HPDE6-E6E7 (cell line): Measurements from ENCODE around the gene TASOR2.

Experiments used
- DNase-seq: peaks from one replicate; pipeline ENCODE4 v3.0.0; 2011; ENCODE audit warnings: missing footprints; ENCODE audit errors: extremely low spot score

Gene TASOR2, protein sequence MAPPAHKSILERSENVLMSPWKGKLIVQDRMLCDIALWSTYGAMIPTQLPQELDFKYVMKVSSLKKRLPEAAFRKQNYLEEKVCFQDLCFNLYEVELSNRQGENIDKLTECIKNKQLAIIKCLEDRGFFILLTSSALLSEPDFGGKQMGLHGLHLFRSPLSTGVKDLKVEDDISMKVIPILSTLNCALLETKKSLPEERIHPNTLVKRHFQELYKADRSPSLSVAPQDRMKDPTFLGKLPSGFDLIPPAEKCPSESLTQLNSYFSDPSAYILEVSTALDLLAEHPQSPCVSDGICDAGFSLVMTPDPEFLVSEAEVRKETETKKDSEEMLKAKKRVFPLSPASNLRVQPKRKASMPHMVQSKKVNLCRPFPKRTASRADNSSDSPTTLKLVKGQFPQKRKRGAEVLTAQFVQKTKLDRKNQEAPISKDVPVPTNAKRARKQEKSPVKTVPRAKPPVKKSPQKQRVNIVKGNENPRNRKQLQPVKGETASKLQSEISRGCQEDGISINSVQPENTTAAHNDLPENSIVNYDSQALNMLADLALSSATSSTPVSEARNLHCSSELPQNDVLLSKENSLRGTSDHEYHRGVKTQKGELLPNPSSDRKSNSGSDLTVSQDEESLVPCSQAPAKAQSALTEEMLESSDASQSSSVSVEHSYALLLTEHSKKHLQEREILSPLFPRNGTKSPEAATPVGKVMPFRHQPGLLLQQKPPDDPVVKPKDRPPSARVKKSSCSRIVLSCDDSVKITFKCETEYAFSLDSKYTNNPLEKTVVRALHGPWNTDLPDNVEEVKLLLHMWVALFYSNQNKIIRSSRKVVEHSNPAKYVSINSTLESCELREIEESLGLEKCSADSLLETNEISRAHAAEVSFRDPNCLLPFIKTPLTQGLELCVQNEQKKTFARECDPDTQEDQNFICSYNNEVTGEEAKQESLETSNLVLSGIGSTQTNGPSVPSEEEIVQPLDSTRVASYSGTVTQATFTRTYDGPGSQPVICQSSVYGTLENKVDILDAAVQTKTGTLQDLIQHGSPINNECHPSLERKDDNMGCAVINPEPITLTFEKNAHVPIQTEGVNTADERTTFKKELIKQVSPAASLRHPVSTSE (N-terminal part only)

DNA sequence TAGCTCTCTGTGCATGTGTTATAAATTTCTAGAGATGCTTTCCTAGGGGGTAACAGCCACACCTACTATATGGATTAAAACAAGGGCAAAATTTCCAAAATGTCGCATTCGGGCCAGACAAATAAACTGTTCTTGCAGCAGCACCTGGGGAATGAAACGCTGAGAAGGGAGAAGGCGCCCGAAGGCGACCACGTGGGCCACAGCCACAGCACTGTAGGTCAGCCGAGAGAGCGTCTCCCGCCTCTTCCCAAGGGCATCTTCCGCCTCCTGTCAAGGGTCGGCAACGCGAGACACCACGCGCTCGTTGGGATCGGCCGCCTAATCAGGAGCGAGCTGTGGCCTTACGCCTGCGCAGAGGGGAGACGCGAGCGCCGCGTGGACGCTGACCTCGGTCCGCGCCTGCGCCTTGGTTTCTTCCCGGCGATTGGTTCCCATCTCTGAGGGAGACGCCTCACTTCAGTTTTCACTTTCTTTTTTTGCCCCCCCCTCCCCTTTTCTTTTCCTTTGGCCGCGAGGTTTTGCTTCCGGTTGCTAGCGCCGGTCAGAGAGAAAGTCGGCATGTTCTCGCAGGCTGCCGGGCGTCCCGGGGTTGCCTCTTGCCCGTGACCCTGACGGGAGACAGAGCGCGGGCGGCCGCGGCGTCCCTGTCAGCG, at the start of gene TASOR2:
Gene TASOR2 (plus strand): TSS at position 521 of the 653 bp plus-strand sequence. CDS start 35,805 bp downstream, outside the sequence.
- DNase-seq: peak; percentile 67

DNA sequence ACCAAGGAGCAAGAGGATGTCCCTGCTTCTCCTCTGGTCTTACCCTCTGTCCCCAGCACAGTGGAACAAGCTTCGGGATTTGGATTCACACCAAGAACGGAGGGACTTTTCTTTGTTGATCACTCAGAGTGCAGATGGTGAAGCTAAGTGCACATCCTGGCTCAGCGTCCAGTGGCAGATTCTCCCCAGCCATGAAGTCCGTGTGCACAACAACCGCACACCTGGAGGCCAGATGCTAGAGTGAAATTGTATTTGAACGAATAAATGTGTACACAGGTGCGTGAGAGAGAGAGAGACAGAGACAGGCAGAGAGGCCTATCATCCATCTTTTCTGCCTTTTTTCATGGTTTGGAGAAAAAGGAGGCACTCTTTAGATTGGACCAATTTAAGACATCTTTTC, 49.7 kb upstream of the TASOR2 start:
- no peak for DNase-seq

DNA sequence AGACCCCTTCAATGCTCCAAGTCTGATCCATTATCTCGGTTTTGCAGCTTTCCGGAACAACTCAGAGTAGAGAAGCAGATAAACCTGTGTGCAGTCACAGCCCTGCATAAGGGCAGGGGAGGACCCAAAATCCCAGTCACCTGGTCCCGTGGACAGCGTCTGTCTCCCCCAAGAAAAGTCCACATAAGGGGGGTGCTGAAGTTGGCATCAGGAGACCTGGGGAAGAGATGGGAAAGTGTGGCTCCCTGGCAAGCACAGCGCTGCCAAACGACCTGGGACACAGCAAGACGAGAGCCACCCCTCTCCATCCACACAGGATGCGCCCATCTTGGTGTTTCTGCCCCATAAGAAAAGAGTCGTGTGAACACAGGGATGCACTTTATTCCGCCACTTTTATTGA, 46.1 kb upstream of the TASOR2 start:
- no peak for DNase-seq

DNA sequence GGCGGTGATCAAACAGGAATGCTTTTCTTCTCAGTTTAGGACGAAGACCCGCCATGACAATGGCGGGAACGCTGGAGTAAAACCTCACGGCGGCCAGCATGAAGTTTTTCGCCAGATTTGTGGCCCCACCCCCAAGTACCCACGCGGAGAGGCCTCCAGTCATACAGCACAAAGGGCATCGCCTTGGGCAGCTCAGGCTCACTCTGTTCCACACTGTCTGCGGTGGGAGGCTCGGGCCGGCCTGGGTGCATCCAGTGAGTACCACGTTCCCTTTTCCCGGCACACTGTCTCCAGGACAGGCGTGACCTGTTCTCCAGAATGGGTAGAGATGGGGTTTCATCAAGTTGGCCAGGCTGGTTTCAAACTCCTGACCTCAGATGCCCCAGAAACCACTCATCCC, 45.6 kb upstream of the TASOR2 start:
- DNase-seq: no peak

DNA sequence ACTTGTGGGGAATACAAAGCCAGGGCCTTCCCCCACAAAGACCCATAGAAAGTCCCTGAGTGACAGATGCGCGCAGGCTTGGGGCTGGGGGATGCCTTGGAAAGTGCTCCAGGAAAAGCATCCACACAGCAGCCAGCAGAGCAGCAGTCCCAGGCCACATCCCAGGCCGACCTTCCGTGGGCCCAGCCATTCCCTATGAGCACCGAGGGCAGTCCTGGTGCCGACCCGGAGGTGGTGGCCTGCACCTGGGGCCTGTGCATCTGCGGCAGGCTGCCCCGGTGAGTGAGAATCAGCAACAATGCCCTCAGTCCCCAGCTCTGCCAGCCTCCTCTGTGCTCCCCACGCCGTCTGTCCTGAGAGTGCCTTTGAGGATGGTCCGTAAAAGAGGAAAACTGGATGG, 44.6 kb upstream of the TASOR2 start:
- DNase-seq: no peak

DNA sequence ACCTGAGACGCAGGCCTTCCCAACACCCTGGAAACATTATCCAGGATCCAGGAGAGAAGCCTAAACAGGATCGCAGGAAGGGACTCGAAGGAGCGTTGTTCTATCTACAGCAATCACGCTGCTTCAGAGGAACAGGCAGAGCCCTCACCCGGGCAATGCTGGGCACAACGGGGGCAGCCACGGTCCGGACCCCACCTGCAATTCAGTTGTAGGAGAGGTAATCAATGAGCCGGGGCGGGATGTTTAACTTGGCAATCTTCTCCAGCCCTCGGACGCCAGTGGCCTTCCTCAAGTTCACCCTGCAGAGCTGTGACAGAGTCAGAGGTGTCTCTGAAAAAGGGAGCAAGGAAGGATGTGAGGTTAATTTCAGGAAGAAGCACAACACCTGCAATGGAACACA, 44.1 kb upstream of the TASOR2 start:
- no peak for DNase-seq

DNA sequence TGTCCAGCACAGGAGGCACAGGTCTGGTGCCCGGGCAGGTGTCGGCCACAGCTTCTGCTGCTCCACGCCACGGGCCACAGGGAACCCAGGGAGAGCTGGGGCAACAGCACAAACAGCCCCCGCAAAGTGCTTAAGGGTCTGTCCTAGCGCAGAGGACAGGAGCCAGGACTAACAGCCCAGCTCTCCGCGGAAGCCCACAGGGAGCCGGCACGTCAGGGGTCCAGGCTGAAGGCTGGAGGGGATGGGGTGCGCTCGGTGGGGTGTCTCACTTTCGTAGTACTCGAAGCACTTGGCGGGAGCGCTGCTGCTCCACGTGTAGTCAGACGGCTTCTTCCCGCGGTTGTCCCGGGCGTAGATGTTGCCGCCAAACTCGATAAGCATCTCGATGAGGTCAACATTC, 43.1 kb upstream of the TASOR2 start:
- no peak for DNase-seq

DNA sequence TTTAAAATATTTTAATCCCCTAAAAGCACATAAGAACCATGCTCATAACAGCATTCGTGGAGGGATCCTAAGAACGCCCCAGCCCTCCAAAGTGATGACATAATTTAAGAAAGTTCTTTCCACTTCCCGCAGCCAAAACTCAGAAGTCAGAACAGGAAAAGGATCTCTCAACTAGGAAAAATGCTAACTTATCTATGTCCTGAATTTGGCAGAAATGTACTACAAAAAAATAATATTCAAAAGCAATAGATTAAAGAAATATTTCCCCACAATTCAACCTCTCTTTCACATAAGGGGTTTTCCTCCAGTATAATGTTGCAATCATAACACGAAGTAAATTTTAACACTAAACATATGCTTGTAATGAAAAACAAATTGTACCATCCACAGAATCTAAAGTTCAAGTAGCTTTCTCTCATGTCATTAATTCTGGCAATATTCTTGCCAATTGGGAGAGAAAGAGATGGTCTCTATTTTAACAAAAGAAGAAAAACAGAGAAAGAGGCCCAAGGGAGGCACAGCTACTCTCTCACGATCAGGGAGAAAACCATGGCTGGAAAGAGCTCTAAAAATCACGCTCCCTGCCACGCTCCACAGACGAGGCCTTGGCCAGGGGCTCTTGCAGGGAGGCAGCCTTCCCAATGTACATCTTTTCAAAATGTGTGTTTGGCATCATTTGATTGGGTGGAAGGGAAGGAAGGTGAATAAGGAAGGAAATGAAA, 41.1 kb upstream of the TASOR2 start:
- DNase-seq: no peak

DNA sequence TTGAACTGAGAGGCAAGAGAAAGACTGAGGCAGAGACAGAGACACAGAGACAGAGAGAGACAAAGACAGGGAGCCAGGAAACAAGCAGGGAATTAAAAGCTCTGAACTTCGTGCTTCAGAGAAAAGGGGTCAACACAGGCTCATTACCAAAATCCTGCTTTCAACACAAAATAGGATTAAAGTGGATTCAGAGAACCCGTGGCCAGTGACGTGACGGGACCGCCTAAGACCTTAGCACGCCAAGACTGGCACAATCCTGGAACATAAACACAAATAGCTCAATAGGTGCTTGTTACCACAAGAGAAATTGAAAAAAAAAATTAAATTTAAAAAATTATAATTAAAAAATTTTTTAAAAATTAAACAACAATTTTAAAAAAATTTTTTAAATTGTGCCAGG, 39.7 kb upstream of the TASOR2 start:
- no peak for DNase-seq

DNA sequence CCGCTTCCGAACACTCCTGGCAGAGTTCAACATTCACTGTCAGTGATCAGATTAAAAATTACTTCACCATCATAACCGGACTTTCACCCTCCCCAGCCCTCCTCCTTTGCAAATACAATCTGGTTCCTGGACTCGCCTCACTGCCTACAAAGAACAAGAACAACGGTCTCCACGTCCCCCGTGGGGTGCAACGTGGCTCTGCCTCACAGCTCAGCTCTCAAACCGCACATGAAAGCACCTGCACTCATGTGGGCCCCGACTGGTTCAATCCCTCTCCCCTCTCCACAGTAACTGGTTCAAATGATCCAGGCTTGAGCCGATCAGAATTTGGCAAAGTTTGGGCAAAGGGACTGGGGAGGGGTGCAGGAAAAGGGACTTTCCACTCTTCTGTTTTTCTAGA, 39.3 kb upstream of the TASOR2 start:
- DNase-seq: no peak

DNA sequence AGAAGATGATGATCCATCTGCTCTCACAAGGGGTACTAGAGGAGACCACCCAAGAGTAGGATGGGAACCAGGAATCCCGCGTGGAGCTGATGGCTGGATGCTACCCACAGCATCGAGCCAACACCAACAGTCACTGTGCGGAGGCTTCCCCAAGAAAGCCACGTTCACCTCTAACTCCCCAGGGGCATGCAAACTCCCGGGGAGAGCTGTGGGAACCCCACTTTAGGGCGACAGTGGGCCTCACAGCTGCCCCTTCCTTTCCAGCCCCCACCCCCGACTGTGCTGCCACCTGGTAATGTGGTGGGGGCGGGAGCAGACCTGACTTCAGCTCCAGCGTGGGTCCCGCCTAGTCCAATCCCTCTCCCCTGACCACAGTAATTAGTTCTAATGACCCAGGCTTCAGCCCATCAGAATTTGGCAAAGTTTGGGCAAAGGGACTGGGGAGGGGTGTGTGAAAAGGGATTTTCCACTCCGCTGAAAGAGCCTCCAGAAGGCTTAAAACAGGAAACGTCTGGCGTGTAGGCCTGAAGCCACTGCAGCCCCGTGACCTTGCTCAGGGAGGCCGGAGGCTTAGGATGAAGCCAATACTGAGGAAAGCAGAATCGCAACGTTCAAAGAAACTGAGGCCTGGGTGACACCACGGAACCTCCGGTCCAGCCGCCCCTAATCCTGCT, 38.6 kb upstream of the TASOR2 start:
- DNase-seq: no peak

DNA sequence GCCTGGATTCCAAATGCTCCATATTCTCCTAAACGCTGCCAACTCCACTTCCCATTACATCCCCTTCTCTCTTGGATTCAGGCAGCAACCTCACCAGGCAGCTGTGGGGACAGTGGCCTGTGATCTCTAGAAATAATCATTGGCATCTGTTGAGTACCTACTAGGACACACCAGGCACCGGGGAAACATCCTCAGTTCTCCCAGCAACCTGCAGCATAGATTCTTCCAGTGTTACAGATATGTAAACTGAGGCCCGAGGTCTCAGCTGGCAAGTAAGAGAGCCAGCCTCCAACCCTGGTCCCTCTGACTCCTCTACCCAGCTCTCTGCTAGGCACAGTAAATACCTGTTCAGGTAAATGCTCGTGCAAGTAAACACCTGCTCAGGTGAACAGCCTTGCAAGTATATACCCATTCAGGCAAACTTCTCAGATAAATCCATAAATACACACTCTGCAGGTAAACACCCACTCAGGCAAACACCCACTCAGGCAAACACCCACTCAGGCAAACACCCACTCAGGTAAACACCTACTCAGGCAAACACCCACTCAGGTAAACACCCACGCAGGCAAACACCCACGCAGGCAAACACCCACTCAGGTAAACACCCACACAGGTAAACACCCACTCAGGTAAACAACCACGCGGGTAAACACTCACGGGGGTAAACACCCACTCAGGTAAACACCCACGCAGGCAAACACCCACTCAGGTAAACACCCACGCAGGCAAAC, 37.0 kb upstream of the TASOR2 start:
- no peak for DNase-seq

DNA sequence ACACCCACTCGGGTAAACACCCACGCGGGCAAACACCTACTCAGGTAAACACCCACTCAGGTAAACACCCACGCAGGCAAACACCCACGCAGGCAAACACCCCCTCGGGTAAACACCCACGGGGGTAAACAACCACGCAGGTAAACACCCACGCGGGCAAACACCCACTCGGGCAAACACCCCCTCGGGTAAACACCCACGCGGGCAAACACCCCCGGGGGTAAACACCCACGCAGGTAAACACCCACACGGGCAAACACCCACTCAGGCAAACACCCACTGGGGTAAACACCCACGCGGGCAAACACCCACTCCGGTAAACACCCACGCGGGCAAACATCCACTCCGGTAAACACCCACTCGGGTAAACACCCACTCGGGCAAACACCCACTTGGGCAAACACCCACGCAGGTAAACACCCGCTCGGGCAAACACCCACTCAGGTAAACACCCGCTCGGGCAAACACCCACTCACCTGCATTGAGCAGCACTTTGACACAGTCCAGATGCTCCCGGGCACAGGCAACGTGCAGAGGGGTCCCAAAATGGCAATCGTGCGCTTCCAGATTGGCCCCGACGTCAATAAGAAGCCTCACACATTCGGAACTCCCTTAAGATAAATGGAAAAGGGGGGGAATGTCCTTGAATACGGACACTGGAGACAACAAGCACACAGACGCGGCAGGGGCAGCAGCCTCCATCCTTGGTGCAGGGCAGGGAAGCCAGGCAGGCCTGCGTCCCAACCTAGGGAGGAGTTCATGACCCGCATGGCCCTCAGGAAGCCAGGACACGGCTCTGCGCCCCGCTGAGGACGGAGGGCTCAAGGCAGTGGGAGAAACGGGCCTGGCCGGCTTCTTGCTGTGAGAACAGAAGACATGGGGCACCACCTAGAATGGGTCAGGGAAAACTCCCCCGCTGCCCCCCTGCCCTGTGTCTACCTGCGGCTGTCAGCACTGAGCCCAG, 35.9 kb upstream of the TASOR2 start:
- no peak for DNase-seq

DNA sequence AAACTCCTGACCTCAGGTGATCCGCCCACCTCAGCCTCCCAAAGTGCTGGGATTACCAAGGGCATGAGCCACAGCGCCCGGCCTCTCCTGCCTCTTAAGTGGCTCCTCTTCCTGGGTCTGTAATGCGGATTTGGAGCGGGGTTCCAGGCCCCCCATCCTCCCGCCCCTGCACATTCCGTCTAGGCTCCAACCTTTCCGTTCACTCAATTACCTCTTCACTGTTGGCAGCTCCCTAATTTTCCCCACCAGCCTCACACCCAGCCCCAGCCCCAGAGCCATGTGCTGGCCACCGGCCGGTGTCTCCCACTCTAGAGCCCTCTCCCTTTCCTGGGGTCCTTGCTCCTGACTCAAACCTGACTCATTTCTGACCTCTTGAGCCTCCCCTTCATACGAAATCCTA, 34.9 kb upstream of the TASOR2 start:
- no peak for DNase-seq

DNA sequence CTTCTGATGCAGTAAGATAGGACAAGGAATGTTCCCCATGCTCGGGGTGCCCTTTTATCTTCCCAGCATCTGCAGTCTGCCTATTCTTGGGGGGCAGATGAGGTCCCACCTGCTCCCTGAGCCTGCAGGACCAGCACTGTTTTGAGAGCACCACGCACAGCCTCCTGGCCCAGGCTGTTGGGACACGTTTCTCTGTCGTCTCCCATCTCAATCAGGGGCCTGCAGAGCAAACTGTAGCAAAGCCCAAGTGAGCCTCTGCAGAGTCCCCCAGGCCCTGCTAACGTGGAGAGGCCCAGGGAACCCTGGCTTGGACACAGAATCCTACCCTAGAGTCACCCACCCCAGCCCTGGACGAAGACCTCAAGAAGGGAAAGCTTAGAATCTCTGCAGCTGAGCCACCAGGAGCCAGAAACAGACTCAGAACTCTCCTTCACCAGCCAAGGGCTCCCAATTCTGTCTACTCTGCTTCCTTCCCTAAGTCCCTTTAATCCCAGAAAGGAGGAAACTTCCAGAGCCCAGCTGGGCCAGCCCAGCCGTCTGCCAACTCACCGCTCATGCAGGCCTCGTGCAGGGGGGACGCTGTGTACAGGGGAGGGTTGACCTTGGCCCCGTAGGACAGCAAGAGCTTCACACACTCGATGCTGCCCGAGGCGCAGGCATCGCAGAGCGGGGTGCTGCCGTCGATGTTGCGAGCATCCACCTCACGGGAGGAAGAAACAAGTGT, 33.8 kb upstream of the TASOR2 start:
- no peak for DNase-seq

DNA sequence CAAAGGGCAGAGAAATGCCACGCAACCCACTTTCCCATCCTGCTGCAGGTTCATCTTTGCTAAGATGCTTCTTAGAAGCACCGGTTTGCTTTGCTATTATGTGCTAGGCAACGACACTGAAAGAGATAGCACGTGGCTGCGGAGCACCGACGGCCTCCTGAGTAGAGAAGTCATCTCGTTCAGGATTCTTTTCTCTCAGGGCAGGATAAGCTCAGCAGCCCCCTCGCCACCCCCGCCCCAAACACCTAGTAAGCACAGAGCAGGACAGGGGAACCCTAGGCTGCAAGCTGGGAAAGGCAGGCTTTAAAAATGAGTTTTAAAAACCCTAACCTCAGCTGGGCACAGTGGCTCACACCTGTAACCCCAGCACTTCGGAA, 33.3 kb upstream of the TASOR2 start:
- DNase-seq: no peak

DNA sequence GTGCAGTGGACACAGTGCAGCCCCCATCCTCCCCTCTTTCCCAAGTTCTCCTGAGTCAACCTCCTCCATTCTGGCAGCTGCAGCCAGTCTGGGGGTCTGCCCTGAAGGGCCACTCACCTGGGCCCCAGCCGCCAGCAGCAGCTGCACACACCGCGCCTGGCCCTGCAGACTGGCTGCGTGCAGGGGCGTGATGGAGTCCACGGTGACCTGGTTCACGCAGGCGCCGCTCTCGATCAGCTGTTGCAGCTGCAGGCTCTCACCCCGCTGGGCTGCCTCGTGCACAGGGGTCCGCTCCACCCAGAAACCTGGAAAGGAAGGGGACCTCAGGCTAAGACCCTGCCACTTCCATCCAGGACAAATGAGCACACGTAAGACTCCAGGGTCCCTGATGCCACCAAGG, 31.9 kb upstream of the TASOR2 start:
- DNase-seq: no peak

DNA sequence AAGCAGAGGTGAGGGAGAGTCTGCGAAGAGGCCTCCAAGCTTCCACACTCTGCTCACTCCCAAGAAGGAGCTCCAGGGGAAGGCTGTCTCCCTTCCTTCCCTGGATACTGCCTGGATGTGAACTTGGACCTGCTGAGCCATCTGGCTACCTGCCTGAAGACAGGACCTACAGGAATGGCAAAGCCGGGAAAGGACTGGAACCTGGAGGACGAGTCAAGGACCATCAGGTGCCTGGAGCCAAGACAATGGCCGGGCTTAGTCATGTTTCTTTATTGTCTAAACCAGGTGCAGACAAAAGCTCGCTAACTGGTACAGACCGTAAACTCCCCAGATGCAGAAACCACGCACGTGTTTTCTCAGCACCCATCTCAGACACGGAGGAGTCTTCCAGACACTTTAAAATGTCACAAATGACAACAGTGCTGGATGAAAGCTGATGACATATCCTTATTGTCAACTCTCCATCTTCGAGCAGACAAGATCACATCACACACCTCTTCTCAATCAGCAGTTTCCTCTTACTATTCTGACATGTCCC, 30.4 kb upstream of the TASOR2 start:
- DNase-seq: no peak
